Ishikawa (cell line): ENCODE measurements around the gene ZNF687.
A peak's percentile ranks its signal among the peaks of the same experiment; 100 is the strongest.

Experiments used
- CEBPB ChIP-seq: IDR thresholded peaks from 2 replicates; pipeline ENCODE4 v1.6.1; 2012
- CREB1 ChIP-seq: IDR thresholded peaks from 2 replicates; pipeline ENCODE4 v1.6.1; 2012; ENCODE audit warnings: low read depth
- EGR1 ChIP-seq: IDR thresholded peaks from 2 replicates; pipeline ENCODE4 v1.6.1; 2012
- EP300 ChIP-seq: IDR thresholded peaks from 2 replicates; pipeline ENCODE4 v1.6.1; 2012; ENCODE audit warnings: borderline replicate concordance
- FOXM1 ChIP-seq: IDR thresholded peaks from 2 replicates; pipeline ENCODE4 v1.6.1; 2012; ENCODE audit warnings: low read depth, borderline replicate concordance
- NFIC ChIP-seq: IDR thresholded peaks from 2 replicates; pipeline ENCODE4 v1.6.1; 2012
- RAD21 ChIP-seq: IDR thresholded peaks from 2 replicates; pipeline ENCODE4 v1.6.1; 2012; ENCODE audit warnings: low read depth
- REST ChIP-seq: IDR thresholded peaks from 2 replicates; pipeline ENCODE4 v1.6.1; 2012; ENCODE audit warnings: low read depth, mild to moderate bottlenecking
- TAF1 ChIP-seq: IDR thresholded peaks from 2 replicates; pipeline ENCODE4 v1.6.1; 2012; ENCODE audit warnings: low read depth, mild to moderate bottlenecking
- TCF12 ChIP-seq: IDR thresholded peaks from 2 replicates; pipeline ENCODE4 v1.6.1; 2012; ENCODE audit warnings: low read depth
- TEAD4 ChIP-seq: IDR thresholded peaks from 2 replicates; pipeline ENCODE4 v1.6.1; 2012
- USF1 ChIP-seq: IDR thresholded peaks from 2 replicates; pipeline ENCODE4 v1.6.1; 2012
- YY1 ChIP-seq: IDR thresholded peaks from 2 replicates; pipeline ENCODE4 v1.6.1; 2012; ENCODE audit warnings: low read depth
- ZBTB7A ChIP-seq: IDR thresholded peaks from 2 replicates; pipeline ENCODE4 v1.6.1; 2012; ENCODE audit warnings: low read depth
- TF ChIP-seq, protein P1 (sequence below): IDR thresholded peaks from 2 replicates; pipeline ENCODE4 v1.6.1; 2012

ZNF687 gene

DNA sequence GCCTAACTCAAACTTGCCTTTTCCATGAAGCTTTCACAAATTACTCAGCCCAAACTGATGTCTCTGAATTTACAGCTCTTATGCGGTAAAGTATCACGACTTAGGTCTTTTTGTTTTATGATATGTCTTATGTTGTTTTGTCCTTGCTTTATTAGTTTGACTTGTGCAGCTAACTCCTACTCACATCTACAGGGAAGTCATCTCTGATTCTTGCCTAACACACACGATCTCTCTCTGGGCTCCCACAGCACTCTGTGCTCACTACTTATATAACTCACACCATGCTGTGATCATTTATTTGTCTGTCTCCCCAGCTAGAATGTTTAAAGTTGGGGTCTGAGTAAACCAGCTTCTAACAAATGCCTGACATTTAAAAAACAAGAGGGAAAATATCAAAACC is 54.5 kb downstream of the ZNF687 start:
- TF ChIP-seq FOXM1 (no peak), ZBTB7A (no peak), EP300 (no peak), CEBPB (no peak), RAD21 (no peak), USF1 (no peak), REST (no peak), EGR1 (no peak), TEAD4 (no peak), CREB1 (no peak), TCF12 (no peak), NFIC (no peak), TAF1 (no peak)
- TF ChIP-seq, protein P1, sequence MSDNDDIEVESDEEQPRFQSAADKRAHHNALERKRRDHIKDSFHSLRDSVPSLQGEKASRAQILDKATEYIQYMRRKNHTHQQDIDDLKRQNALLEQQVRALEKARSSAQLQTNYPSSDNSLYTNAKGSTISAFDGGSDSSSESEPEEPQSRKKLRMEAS, result no peak

DNA sequence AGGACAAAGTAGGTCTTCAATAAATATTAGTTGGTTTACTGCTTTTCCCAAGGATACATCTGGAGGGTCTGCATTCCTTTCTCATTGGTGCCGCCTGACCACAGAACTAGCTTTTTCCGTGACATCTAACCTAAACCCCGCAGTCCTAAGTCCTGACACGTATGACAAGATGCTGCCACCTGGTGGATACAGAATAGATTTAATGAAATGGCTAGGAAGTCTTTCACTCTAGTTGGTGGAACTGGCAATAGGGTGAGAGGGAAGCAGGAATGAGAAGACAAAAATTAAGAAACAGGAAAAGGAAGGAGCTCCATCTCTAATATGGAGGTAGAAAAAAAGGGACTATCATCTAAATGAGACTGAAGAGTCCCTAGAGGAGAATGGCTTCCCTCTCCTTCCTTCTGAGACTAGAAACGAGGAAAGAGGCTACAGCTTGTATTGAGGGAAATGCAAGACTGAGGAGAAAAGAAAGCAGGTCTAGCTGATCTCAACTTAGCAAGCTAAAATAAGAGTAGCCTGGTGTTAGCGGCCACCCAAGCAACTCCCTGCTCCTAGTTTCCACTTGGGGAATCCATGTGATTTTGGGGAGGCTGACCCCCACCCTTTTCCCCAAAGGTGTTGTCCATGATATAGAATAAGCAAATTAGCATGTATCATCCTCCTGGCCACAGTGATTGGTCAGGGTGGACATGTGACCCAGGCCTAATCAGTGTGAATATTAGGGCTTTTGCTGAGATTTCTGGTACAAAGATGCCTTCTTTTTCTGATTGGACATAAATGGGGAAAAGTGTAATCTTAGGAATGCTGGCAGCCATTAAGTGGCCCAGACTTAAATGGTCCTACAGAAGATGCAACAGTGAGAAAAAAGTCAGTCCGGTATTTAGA is 59.0 kb downstream of the ZNF687 start:
- TF ChIP-seq TEAD4 (no peak), USF1 (peak; percentile 88), EGR1 (no peak), EP300 (no peak), ZBTB7A (no peak), NFIC (no peak), CREB1 (no peak), TCF12 (no peak), RAD21 (peak; percentile 84), TAF1 (no peak), YY1 (no peak), FOXM1 (no peak)
- TF ChIP-seq, protein P1, result no peak
